PC-9 (cell line): ENCODE results near the gene FNDC3B. TPM values are rescaled to one million over a fixed set of nuclear protein-coding genes. Genes with fewer than 3 reads are reported as not detected.

Experiments used
- BruUV-seq: library from RNA; stranded (reverse); fragments of 400-500 nt; replicated peaks from 2 replicates; lab custom pipeline; 2021; lab: Mats Ljungman, UMichigan
- CTCF ChIA-PET: fragments of 300-600 bp; sonication (Branson Sonifier 250); formaldehyde crosslinking; loops from one replicate; lab custom pipeline; 2022; ENCODE audit warnings: antibody characterized with exemption; lab: Charles Lee
- POLR2A ChIA-PET: fragments of 300-600 bp; sonication (Branson Sonifier 250); formaldehyde crosslinking; loops from one replicate; lab custom pipeline; 2022; ENCODE audit warnings: antibody characterized with exemption; ENCODE audit not compliant: unreplicated experiment; lab: Charles Lee
- DNase-seq, 2 experiments: peaks; one replicate each; pipeline versions ENCODE4 v3.0.0 to v3.0.0-alpha.2; 2015 to 2022; ENCODE audit warnings: mixed read lengths in 1 of 2
- H2AFZ ChIP-seq: fragments of 200-600 bp; sonication (generic); 2 replicates; pipeline ENCODE4 v1.8.1; 2017; ENCODE audit warnings: antibody characterized with exemption
- H3F3A ChIP-seq: fragments of 200-600 bp; sonication (generic); 2 replicates; pipeline ENCODE4 v1.8.1; 2017; ENCODE audit warnings: antibody characterized with exemption, mild to moderate bottlenecking, low read depth; ENCODE audit not compliant: insufficient read depth
- H3K27ac ChIP-seq: fragments of 200-600 bp; sonication (generic); 2 replicates; pipeline ENCODE4 v1.6.1; 2016; ENCODE audit warnings: mixed run types
- H3K27me3 ChIP-seq: fragments of 200-600 bp; sonication (generic); 2 replicates; pipeline ENCODE4 v1.6.1; 2016; ENCODE audit warnings: low read depth, mixed run types; ENCODE audit not compliant: insufficient read depth
- H3K36me3 ChIP-seq: fragments of 200-600 bp; sonication (generic); 2 replicates; pipeline ENCODE4 v1.6.1; 2016; ENCODE audit warnings: low read depth, mixed run types
- H3K4me1 ChIP-seq: fragments of 200-600 bp; sonication (generic); replicated peaks from 2 replicates; pipeline ENCODE4 v1.6.1; 2016; ENCODE audit warnings: mixed run types; ENCODE audit not compliant: insufficient read depth
- H3K4me2 ChIP-seq: fragments of 200-600 bp; sonication (generic); 2 replicates; pipeline ENCODE4 v1.6.1; 2017; ENCODE audit warnings: mixed run types
- H3K4me3 ChIP-seq: fragments of 200-600 bp; sonication (generic); 2 replicates; pipeline ENCODE4 v1.6.1; 2016; ENCODE audit warnings: mixed run types
- H3K79me2 ChIP-seq: fragments of 200-600 bp; sonication (generic); 2 replicates; pipeline ENCODE4 v1.6.1; 2017; ENCODE audit warnings: low read depth, mixed run types
- H3K9me2 ChIP-seq: fragments of 200-600 bp; sonication (generic); 2 replicates; pipeline ENCODE4 v1.8.1; 2017; ENCODE audit warnings: mild to moderate bottlenecking; ENCODE audit not compliant: insufficient read depth
- H3K9me3 ChIP-seq: fragments of 200-600 bp; sonication (generic); 2 replicates; pipeline ENCODE4 v1.8.1; 2016; ENCODE audit warnings: low read depth; ENCODE audit not compliant: insufficient read depth
- H4K20me1 ChIP-seq: fragments of 200-600 bp; sonication (generic); 2 replicates; pipeline ENCODE4 v1.8.1; 2017; ENCODE audit not compliant: insufficient read depth
- CTCF ChIP-seq: fragments of 200-600 bp; sonication (generic); conservative IDR thresholded peaks from 2 replicates; pipeline ENCODE4 v1.6.1; 2017; ENCODE audit warnings: mixed run types, antibody characterized with exemption, mild to moderate bottlenecking, moderate library complexity
- EZH2 ChIP-seq: fragments of 200-600 bp; sonication (generic); IDR thresholded peaks from 2 replicates; pipeline ENCODE4 v1.8.0; 2017; ENCODE audit warnings: antibody characterized with exemption, low read depth
- intact Hi-C: fragments of 100-400 bp; cut with micrococcal nuclease; formaldehyde crosslinking; loops from one replicate; pipeline ENCODE4 v1.10.0; 2022; ENCODE audit not compliant: unreplicated experiment
- total RNA-seq: library from RNA; stranded (reverse); gene quantifications from 2 replicates; pipeline ENCODE4 v1.2.3, GENCODE V29; 2021

FNDC3B gene
- total RNA-seq, 1 experiment from 2014 or later, result 106 TPM

- Histone ChIP-seq H3K27ac (peak overlapping the region; percentile 86), H4K20me1 (peaks cover 6% of the 10 kb centered on the region), H3F3A (peaks cover 96% of the 10 kb centered on the region), H3K27me3 (no peaks in the 10 kb centered on the region), H3K79me2 (peaks cover 93% of the 10 kb centered on the region), H3K36me3 (peaks cover 55% of the 10 kb centered on the region), H2AFZ (no peak overlapping the region), H3K4me2 (peak overlapping the region; percentile 73), H3K4me3 (peak overlapping the region; percentile 4; the same call in 1 of the 2 replicates), H3K4me1 (peaks cover 91% of the 10 kb centered on the region), H3K9me2 (no peaks in the 10 kb centered on the region), H3K9me3 (peaks cover 12% of the 10 kb centered on the region)
- ChIA-PET POLR2A (interaction anchor here (0.5 to 0.7 kb wide), 3 partner anchors 110 to 328 kb away, joined by 3 to 7 read pairs (median 4); partner anchors contain the start of gene PLD1), CTCF (interaction anchor here (1.5 kb wide), 1 partner anchor 30 kb away, joined by 4 read pairs; no protein-coding TSS in a partner anchor)
- BruUV-seq, result no TSS peak
- no peak for TF ChIP-seq EZH2
- no peak for TF ChIP-seq CTCF
- DNase-seq, result peak; percentile 40 to 77
- intact Hi-C loops, result no loop called here
Measured at GRCh38 chr3:172138792-172139507, 99.6 kb downstream of the FNDC3B start.

GRCh38 chr3:172139528-172140276, 100.3 kb downstream of the FNDC3B start:
- no TSS peak for BruUV-seq
- Histone ChIP-seq H3K36me3 (peaks cover 57% of the 10 kb centered on the region), H3F3A (peaks cover 96% of the 10 kb centered on the region), H3K9me3 (peaks cover 19% of the 10 kb centered on the region), H2AFZ (no peak overlapping the region), H3K4me3 (peak overlapping the region; percentile 4; the same call in 1 of the 2 replicates), H3K27ac (peak overlapping the region; percentile 86), H4K20me1 (peaks cover 6% of the 10 kb centered on the region), H3K9me2 (no peaks in the 10 kb centered on the region), H3K4me2 (peak overlapping the region; percentile 73), H3K4me1 (peaks cover 83% of the 10 kb centered on the region), H3K27me3 (no peaks in the 10 kb centered on the region), H3K79me2 (peaks cover 93% of the 10 kb centered on the region)
- DNase-seq, result no peak
- intact Hi-C loops, result loop anchor here (1.0 to 5.0 kb wide), 5 partner anchors 9 to 265 kb away; no protein-coding TSS in a partner anchor
- no peak for TF ChIP-seq EZH2
- no peak for TF ChIP-seq CTCF
- CTCF ChIA-PET, result interaction anchor here (1.1 kb wide), 1 partner anchor 30 kb away, joined by 3 read pairs; no protein-coding TSS in a partner anchor
- POLR2A ChIA-PET, result interaction anchor here (0.6 to 0.7 kb wide), 2 partner anchors 10 to 329 kb away, joined by 5 to 7 read pairs; partner anchors contain the start of gene PLD1
